Mesendoderm (in vitro differentiated cells): Measurements from ENCODE around the gene GRK2.

Source experiments
- DNase-seq: peaks from one replicate; pipeline ENCODE4 v3.0.0; 2013
- H2AK5ac ChIP-seq: 2 replicates; pipeline ENCODE4 v1.6.1; 2013; ENCODE audit warnings: low read length, inconsistent platforms
- H2BK120ac ChIP-seq: 2 replicates; pipeline ENCODE4 v1.6.1; 2013; ENCODE audit warnings: low read depth, mild to moderate bottlenecking, low read length, moderate library complexity, mixed read lengths
- H2BK15ac ChIP-seq: replicated peaks from 2 replicates; pipeline ENCODE4 v1.6.1; 2013; ENCODE audit warnings: low read depth, mild to moderate bottlenecking, moderate library complexity
- H2BK5ac ChIP-seq: 2 replicates; pipeline ENCODE4 v1.6.1; 2013; ENCODE audit warnings: low read length, inconsistent platforms
- H3K18ac ChIP-seq: 2 replicates; pipeline ENCODE4 v1.6.1; 2013; ENCODE audit warnings: mild to moderate bottlenecking, low read length, mixed read lengths
- H3K23ac ChIP-seq: one replicate; pipeline ENCODE4 v1.6.1; 2013; ENCODE audit warnings: low read length
- H3K27ac ChIP-seq: 2 replicates; pipeline ENCODE4 v1.5.1; 2013; ENCODE audit warnings: low read depth, mild to moderate bottlenecking, inconsistent platforms, low read length, moderate library complexity
- H3K27me3 ChIP-seq: 2 replicates; pipeline ENCODE4 v1.6.1; 2013; ENCODE audit warnings: low read length, control low read depth, mild to moderate bottlenecking, inconsistent platforms; ENCODE audit not compliant: insufficient read depth, poor library complexity
- H3K36me3 ChIP-seq: 2 replicates; pipeline ENCODE4 v1.6.1; 2013; ENCODE audit warnings: low read length, inconsistent platforms; ENCODE audit not compliant: control insufficient read depth, insufficient read depth
- H3K4ac ChIP-seq: one replicate; pipeline ENCODE4 v1.6.1; 2013; ENCODE audit warnings: low read depth, mild to moderate bottlenecking, low read length, moderate library complexity
- H3K4me1 ChIP-seq: 2 replicates; pipeline ENCODE4 v1.6.1; 2013; ENCODE audit warnings: low read depth, low read length, inconsistent platforms; ENCODE audit not compliant: control insufficient read depth
- H3K4me2 ChIP-seq: 2 replicates; pipeline ENCODE4 v1.6.1; 2013; ENCODE audit warnings: low read length
- H3K4me3 ChIP-seq: 2 replicates; pipeline ENCODE4 v1.5.1; 2013; ENCODE audit warnings: mild to moderate bottlenecking, low read length
- H3K56ac ChIP-seq: one replicate; pipeline ENCODE4 v1.6.1; 2013; ENCODE audit warnings: low read length
- H3K79me1 ChIP-seq: 2 replicates; pipeline ENCODE4 v1.6.1; 2013; ENCODE audit warnings: low read length, inconsistent platforms
- H3K79me2 ChIP-seq: 2 replicates; pipeline ENCODE4 v1.6.1; 2013; ENCODE audit warnings: mild to moderate bottlenecking, low read length; ENCODE audit not compliant: control insufficient read depth, insufficient read depth
- H3K9ac ChIP-seq: 2 replicates; pipeline ENCODE4 v1.6.1; 2013; ENCODE audit warnings: low read length, inconsistent platforms
- H4K5ac ChIP-seq: one replicate; pipeline ENCODE4 v1.6.1; 2013; ENCODE audit warnings: low read length
- H4K8ac ChIP-seq: one replicate; pipeline ENCODE4 v1.6.1; 2013; ENCODE audit warnings: low read depth, mild to moderate bottlenecking, control low read depth, low read length, moderate library complexity
- WGBS: extraction: QIAGEN DNeasy Blood & Tissue Kit; methylation state at CpG from one replicate; pipeline ENCODE4 v1.1.7; 2013; ENCODE audit warnings: low lambda C conversion rate, missing lambda C conversion rate; ENCODE audit not compliant: insufficient coverage; ENCODE audit errors: extremely low coverage; 5-methylcytosine and 5-hydroxymethylcytosine counted together

GRK2 gene

DNA sequence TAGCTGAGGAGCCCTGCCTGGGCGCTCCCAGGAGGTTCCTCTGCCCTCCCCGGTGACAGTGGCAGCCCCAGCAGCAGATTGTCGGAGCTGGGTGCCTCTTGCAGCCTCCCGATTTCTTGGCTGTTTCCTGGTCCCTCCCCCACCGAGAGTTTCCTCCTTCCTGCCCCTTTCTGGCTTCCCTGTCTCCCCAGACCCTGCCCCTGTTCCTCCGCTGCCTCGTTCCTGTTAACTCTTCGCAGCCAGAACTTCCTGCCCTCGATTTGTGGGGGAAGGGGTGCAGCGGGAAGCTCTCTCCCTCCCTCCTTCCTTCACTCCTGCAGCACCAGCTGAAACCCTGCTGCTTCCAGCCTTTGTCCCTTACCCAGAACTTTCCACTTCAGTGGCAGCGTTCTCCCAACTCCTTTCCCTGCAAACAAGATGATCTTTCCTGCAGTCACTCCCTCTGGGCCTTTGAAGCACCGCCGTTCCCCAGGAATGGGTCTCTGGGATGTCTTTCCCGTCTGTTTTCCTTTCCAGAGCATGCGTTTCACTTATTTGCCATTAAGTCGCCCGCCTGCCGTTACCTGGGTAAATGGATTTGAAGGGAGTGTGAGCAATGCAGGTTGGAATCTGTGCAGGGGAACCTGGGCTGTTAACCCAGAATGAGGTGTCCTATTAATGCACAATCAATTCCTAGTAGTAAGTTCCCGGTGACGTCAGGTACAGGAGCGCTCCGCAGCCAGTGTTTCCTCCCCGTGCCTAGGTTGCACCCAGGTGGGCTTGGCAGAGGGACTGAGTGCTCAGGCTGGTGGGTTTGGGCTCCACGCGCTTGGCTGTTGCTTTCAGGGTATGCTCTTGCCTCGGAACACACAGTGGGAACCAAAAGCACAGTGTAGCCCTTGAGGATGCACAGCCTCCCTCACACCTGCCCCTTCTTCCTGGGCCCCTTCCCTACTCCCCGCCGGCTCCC, 4.3 kb downstream of the GRK2 start:
- H2BK15ac ChIP-seq = no peak overlapping the region
- H3K79me1 ChIP-seq = peaks cover 59% of the 10 kb centered on the region
- no CpG with 5 or more reads among the region's 28 CpGs for WGBS

DNA sequence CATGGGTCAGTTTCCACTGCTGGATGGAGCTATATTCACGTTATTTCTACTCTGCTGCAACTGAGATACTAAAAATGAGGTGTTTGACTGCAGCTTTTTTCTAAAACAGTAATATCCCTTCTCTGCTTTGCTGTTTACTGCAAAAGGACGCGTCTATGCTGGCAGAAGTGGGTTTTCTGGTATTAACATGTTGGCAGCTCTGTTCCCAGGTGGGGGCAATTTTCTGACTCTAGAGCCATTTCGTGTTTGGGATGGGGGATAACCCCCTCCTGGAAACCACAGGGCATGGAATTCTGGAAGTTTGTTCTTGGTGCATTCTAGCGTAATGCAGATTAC, 4.9 kb downstream of the GRK2 start:
- no peak overlapping the region for H2BK5ac ChIP-seq
- H3K4ac ChIP-seq = no peak overlapping the region
- peak overlapping the region; percentile 87 for H3K56ac ChIP-seq
- H2AK5ac ChIP-seq = peak overlapping the region; percentile 97
- H3K36me3 ChIP-seq = peaks cover 3% of the 10 kb centered on the region
- peak overlapping the region; percentile 70 for H3K9ac ChIP-seq
- no peaks in the 10 kb centered on the region for H3K27me3 ChIP-seq
- H3K18ac ChIP-seq = no peak overlapping the region
- H2BK15ac ChIP-seq = no peak overlapping the region
- peaks cover 23% of the 10 kb centered on the region for H3K4me1 ChIP-seq
- peaks cover 63% of the 10 kb centered on the region for H3K79me1 ChIP-seq
- H2BK120ac ChIP-seq = no peak overlapping the region
- no peak overlapping the region for H4K5ac ChIP-seq
- no peak overlapping the region for H3K23ac ChIP-seq
- H3K27ac ChIP-seq = peak overlapping the region; percentile 78
- H3K79me2 ChIP-seq = peaks cover 68% of the 10 kb centered on the region
- H3K4me2 ChIP-seq = no peak overlapping the region
- no CpG with 5 or more reads among the region's 5 CpGs for WGBS
- no peak overlapping the region for H4K8ac ChIP-seq
- no peak overlapping the region for H3K4me3 ChIP-seq
- no peak for DNase-seq

More for the DNA sequence above, 4.3 kb downstream of the GRK2 start:
- H4K8ac ChIP-seq = no peak overlapping the region
- H3K79me2 ChIP-seq = peaks cover 64% of the 10 kb centered on the region
- H3K27ac ChIP-seq = peak overlapping the region; percentile 78
- H3K4ac ChIP-seq = no peak overlapping the region
- peak overlapping the region; percentile 87 for H3K56ac ChIP-seq
- DNase-seq = peak; percentile 92
- no peak overlapping the region for H3K4me3 ChIP-seq
- peak overlapping the region; percentile 1 for H3K23ac ChIP-seq
- peak overlapping the region; percentile 97 for H2AK5ac ChIP-seq
- peaks cover 23% of the 10 kb centered on the region for H3K4me1 ChIP-seq
- H3K9ac ChIP-seq = peak overlapping the region; percentile 70
- peaks cover 3% of the 10 kb centered on the region for H3K36me3 ChIP-seq
- no peaks in the 10 kb centered on the region for H3K27me3 ChIP-seq
- peak overlapping the region; percentile 46 for H2BK5ac ChIP-seq
- H3K4me2 ChIP-seq = peak overlapping the region; percentile 55
- no peak overlapping the region for H2BK120ac ChIP-seq
- no peak overlapping the region for H4K5ac ChIP-seq
- H3K18ac ChIP-seq = peak overlapping the region; percentile 28

DNA sequence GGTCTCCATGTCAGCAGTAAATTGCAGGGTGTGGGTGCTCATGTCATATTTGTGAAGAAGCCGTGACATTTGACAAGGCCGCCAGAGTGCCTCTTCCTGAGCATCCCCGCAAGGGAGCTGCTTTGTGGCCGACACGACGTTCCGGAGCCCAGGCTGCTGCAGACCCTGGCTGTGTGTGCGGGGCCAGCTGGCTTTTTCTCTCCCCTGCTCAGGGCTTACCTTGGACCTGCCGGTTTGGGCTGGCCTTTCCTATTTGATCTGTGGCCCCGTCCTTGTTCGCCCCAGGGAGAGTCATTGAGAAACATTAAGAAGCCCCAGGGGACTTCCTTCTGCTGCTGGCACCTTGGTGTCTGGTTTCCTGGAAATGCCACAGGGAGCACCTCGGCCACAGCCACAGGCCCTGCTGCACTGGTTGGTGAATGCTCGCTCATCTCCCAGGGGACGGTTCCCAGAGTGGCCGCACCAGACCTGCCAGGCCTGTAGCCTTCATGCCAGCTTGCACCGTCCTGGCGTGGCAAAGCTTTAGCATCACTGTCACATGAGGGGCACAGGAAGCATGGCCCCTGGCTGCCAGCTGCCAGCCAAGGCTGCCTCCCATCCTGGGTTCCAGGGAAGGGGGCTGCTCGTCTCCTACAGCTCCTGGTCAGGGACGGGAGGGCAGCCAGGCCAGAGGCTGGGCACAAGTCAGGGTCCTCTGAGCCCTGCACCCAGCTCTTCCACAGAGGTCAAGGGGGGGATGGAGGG, 5.4 kb downstream of the GRK2 start:
- Histone ChIP-seq H2BK5ac (no peak overlapping the region), H3K4me2 (no peak overlapping the region), H2BK120ac (no peak overlapping the region), H3K4me1 (peaks cover 23% of the 10 kb centered on the region), H3K27me3 (no peaks in the 10 kb centered on the region), H3K27ac (no peak overlapping the region), H2AK5ac (no peak overlapping the region), H4K8ac (no peak overlapping the region), H3K18ac (no peak overlapping the region), H3K23ac (no peak overlapping the region), H3K79me1 (peaks cover 65% of the 10 kb centered on the region), H3K79me2 (peaks cover 68% of the 10 kb centered on the region), H3K4me3 (no peak overlapping the region), H3K56ac (peak overlapping the region; percentile 46), H4K5ac (no peak overlapping the region), H3K9ac (peak overlapping the region; percentile 70), H3K36me3 (peaks cover 3% of the 10 kb centered on the region), H2BK15ac (no peak overlapping the region), H3K4ac (no peak overlapping the region)
- no peak for DNase-seq
- WGBS = no CpG with 5 or more reads among the region's 19 CpGs

DNA sequence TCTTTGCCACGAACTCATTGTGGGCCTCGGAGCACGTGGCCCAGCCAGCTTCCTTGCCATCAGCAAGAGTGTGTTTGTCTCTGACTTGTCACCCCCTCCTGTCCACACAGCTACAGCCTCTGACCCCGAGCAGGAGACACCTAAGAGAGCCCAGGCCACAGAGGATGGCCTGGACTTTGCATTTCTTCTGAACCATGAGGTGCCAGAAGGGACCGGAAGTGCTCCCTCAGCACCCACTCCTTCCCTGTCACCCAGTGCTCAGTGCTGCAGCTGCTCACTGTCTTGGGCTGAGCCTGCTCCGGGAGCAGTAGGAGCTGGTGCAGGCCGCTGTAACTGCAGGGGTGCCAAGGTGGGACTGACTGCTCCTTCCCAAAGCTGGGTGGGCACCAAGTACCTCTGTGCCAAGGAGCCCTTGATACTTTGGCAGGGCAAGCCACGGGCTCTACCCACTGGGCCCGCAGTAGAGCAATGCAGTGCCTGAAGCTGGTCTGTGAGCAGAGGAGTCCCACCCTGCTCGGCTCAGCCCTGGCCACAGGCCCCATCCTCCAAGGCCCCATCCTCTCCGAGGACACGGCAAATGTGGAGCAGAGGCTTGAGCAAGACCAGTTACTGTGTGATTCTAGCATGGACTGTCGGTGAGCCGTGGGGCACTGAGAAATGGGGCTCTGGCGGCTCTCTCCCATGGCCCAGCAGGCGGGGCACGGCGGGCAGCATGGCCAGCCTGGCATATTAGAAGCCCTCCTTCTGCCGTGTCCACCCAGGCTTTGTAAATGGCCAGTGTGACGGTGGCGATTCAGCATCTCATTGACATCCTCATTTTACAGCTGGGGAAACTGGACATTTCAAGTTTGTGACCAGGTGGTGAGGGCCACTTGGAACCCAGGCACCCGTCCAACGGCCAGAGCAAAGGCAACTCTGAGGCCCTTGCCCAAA, 6.3 kb downstream of the GRK2 start:
- Histone ChIP-seq H3K27me3 (no peaks in the 10 kb centered on the region), H4K5ac (no peak overlapping the region), H3K79me1 (peaks cover 58% of the 10 kb centered on the region), H2BK5ac (no peak overlapping the region), H3K79me2 (peaks cover 59% of the 10 kb centered on the region), H2BK120ac (no peak overlapping the region), H3K18ac (no peak overlapping the region), H2BK15ac (no peak overlapping the region), H4K8ac (no peak overlapping the region), H3K27ac (no peak overlapping the region), H3K9ac (no peak overlapping the region), H3K4ac (no peak overlapping the region), H3K56ac (no peak overlapping the region), H2AK5ac (no peak overlapping the region), H3K4me1 (peaks cover 25% of the 10 kb centered on the region), H3K4me2 (no peak overlapping the region), H3K4me3 (no peak overlapping the region), H3K23ac (no peak overlapping the region), H3K36me3 (peaks cover 2% of the 10 kb centered on the region)
- WGBS = no CpG with 5 or more reads among the region's 23 CpGs
- DNase-seq = no peak

DNA sequence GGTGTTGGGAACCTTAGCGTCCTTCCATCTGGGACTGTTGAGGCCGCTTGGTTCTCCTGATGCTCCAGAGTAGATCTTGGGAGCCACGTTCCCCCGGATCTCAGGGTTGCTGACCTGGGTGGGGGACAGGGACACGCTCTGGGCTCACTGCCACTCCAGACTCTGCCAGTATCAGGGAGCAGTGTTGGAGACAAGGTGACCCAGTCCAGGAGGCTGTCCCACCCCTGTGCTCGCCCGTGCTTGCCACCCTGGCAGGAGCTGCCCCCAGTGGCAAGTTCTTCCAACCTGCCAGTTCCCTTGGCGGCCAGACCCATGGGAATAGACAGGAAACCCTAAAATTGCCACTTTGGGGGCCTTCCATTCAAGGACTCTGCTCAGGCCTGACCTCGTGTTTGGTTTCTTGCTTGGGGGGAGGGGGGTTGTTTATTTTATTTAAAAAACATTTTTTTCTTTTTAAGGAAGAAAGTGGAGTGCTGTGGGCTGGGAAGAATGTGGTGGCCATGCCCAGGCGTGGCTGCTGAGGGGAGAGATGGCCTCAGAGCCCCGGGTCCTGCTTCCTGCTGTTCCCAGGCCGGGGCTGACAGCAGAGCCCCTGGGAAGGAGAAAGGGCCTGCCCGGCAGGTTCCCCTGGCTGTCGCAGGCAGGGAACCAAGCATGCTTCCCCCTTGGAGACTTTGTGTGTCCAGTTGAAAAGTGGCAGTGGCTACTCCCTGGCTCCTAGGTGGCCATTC, 7.2 kb downstream of the GRK2 start:
- H2BK120ac ChIP-seq = no peak overlapping the region
- H3K23ac ChIP-seq = peak overlapping the region; percentile 80
- DNase-seq = no peak
- H2AK5ac ChIP-seq = no peak overlapping the region
- H3K79me2 ChIP-seq = peaks cover 51% of the 10 kb centered on the region
- peak overlapping the region; percentile 7 for H3K56ac ChIP-seq
- no peak overlapping the region for H3K18ac ChIP-seq
- H4K5ac ChIP-seq = no peak overlapping the region
- peaks cover 27% of the 10 kb centered on the region for H3K4me1 ChIP-seq
- no peak overlapping the region for H3K27ac ChIP-seq
- H3K4me2 ChIP-seq = no peak overlapping the region
- H2BK15ac ChIP-seq = no peak overlapping the region
- H2BK5ac ChIP-seq = no peak overlapping the region
- H3K27me3 ChIP-seq = no peaks in the 10 kb centered on the region
- no peak overlapping the region for H3K9ac ChIP-seq
- peaks cover 55% of the 10 kb centered on the region for H3K79me1 ChIP-seq
- H3K36me3 ChIP-seq = peaks cover 2% of the 10 kb centered on the region
- no peak overlapping the region for H3K4ac ChIP-seq
- no CpG with 5 or more reads among the region's 14 CpGs for WGBS
- no peak overlapping the region for H3K4me3 ChIP-seq
- no peak overlapping the region for H4K8ac ChIP-seq
